ENCODE measurements around the gene SRMS. TPM values are rescaled to one million over a fixed set of nuclear protein-coding genes. Genes with fewer than 3 reads are reported as not detected.

SRMS gene
- total RNA-seq, 1 donor: not detected

- H3K4me1 ChIP-seq (ENCODE audit: insufficient read depth, low read length): peaks cover 20% of the 10 kb centered on the region
- no peaks in the 10 kb centered on the region for H3K36me3 ChIP-seq (ENCODE audit: insufficient read depth, low read length)
- H3K4me2 ChIP-seq (ENCODE audit: insufficient read depth, low read length): peak overlapping the region; percentile 75
- TF ChIP-seq CTCF (IDR thresholded peaks at IDR 0.05; ENCODE audit: extremely low read depth, low read depth, low read length): no peak
- H3K9me3 ChIP-seq (ENCODE audit: low read depth, low read length): no peaks in the 10 kb centered on the region
- H4K20me1 ChIP-seq (ENCODE audit: insufficient read depth, low read length): no peaks in the 10 kb centered on the region
- H3K4me3 ChIP-seq (ENCODE audit: insufficient read depth, low read length): no peak overlapping the region
- peak overlapping the region; percentile 85 for H2AFZ ChIP-seq (ENCODE audit: low read length)
- peak; percentile 95 for DNase-seq (ENCODE audit: insufficient read length, low spot score, missing footprints)
- no peak overlapping the region for H3K27ac ChIP-seq (ENCODE audit: low read depth, low read length)
- peaks cover 6% of the 10 kb centered on the region for H3K79me2 ChIP-seq (ENCODE audit: insufficient read depth, low read length)
- peaks cover 3% of the 10 kb centered on the region for H3K27me3 ChIP-seq (ENCODE audit: insufficient read depth, low read length)
Measured at GRCh38 chr20:63574829-63575743, 27.5 kb upstream of the SRMS start.

- peaks cover 20% of the 10 kb centered on the region for H3K4me1 ChIP-seq (ENCODE audit: insufficient read depth, low read length)
- TF ChIP-seq CTCF (IDR thresholded peaks at IDR 0.05; ENCODE audit: extremely low read depth, low read depth, low read length): no peak
- H2AFZ ChIP-seq (ENCODE audit: low read length): peak within 1 kb of the TSS; percentile 85
Measured at GRCh38 chr20:63574156-63574828, 26.7 kb upstream of the SRMS start, which contains the start of gene HELZ2. Gene HELZ2, minus strand, starts transcription at chr20:63574239. Its CDS starts 1,854 bp downstream, at chr20:63572385.

DNA sequence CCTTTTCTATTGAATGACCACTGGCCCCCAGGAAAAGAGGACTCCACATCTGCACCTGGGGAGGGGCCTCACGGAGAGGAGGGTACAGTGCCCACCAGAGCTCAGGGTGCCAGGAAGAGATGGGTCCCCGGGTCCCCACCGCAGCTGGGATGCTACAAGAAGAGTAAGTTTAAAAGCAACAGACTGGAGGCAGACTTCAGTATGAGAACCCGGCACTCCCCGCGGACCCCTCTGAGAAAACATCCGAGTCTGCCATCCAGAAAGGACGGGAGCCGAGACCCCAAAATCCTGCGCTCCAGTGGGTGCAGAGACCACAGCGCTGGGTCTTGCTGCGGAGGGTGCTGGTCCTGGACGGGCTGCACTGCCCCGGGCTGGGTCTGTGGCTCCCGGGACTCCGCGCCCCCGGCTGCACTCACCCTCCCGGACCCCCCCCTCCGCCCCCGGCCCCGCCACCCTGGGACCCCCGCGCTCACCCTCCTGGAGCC is 26.1 kb upstream of the SRMS start:
- Histone ChIP-seq H3K27ac (ENCODE audit: low read depth, low read length) (peak overlapping the region; percentile 61), H4K20me1 (ENCODE audit: insufficient read depth, low read length) (no peaks in the 10 kb centered on the region), H3K4me1 (ENCODE audit: insufficient read depth, low read length) (peaks cover 20% of the 10 kb centered on the region), H3K36me3 (ENCODE audit: insufficient read depth, low read length) (no peaks in the 10 kb centered on the region), H3K9me3 (ENCODE audit: low read depth, low read length) (no peaks in the 10 kb centered on the region), H3K4me2 (ENCODE audit: insufficient read depth, low read length) (peak overlapping the region; percentile 86), H2AFZ (ENCODE audit: low read length) (peak overlapping the region; percentile 80), H3K79me2 (ENCODE audit: insufficient read depth, low read length) (peaks cover 6% of the 10 kb centered on the region), H3K27me3 (ENCODE audit: insufficient read depth, low read length) (peaks cover 3% of the 10 kb centered on the region), H3K4me3 (ENCODE audit: insufficient read depth, low read length) (peak overlapping the region; percentile 78)
- no peak for DNase-seq (ENCODE audit: insufficient read length, low spot score, missing footprints)
- TF ChIP-seq CTCF (IDR thresholded peaks at IDR 0.05; ENCODE audit: extremely low read depth, low read depth, low read length): no peak

More at GRCh38 chr20:63574156-63574828, 26.7 kb upstream of the SRMS start, which contains the start of gene HELZ2:
- Histone ChIP-seq H3K4me3 (ENCODE audit: insufficient read depth, low read length) (peak within 1 kb of the TSS; percentile 78), H3K9me3 (ENCODE audit: low read depth, low read length) (no peaks in the 10 kb centered on the region), H3K36me3 (ENCODE audit: insufficient read depth, low read length) (no peaks in the 10 kb centered on the region), H3K4me2 (ENCODE audit: insufficient read depth, low read length) (peak within 1 kb of the TSS; percentile 86), H3K27me3 (ENCODE audit: insufficient read depth, low read length) (peaks cover 3% of the 10 kb centered on the region), H4K20me1 (ENCODE audit: insufficient read depth, low read length) (no peaks in the 10 kb centered on the region), H3K27ac (ENCODE audit: low read depth, low read length) (peak within 1 kb of the TSS; percentile 61), H3K79me2 (ENCODE audit: insufficient read depth, low read length) (peaks cover 6% of the 10 kb centered on the region)
- DNase-seq (ENCODE audit: insufficient read length, low spot score, missing footprints): peak; percentile 98

All from osteoblast (primary cell).